PC-3 (cell line): ENCODE results near the gene GHRH.

ENCODE experiments used
- CTCF ChIP-seq: fragments of 300-600 bp; sonication (generic); conservative IDR thresholded peaks from 2 replicates; pipeline ENCODE4 v1.5.1; 2017; ENCODE audit warnings: antibody characterized with exemption, low read depth, mild to moderate bottlenecking, low read length
- EZH2 ChIP-seq: fragments of 300-600 bp; sonication (generic); IDR thresholded peaks from one replicate; pipeline ENCODE4 v1.6.1; 2017; ENCODE audit warnings: antibody characterized with exemption, mild to moderate bottlenecking, low read length; ENCODE audit not compliant: unreplicated experiment

DNA sequence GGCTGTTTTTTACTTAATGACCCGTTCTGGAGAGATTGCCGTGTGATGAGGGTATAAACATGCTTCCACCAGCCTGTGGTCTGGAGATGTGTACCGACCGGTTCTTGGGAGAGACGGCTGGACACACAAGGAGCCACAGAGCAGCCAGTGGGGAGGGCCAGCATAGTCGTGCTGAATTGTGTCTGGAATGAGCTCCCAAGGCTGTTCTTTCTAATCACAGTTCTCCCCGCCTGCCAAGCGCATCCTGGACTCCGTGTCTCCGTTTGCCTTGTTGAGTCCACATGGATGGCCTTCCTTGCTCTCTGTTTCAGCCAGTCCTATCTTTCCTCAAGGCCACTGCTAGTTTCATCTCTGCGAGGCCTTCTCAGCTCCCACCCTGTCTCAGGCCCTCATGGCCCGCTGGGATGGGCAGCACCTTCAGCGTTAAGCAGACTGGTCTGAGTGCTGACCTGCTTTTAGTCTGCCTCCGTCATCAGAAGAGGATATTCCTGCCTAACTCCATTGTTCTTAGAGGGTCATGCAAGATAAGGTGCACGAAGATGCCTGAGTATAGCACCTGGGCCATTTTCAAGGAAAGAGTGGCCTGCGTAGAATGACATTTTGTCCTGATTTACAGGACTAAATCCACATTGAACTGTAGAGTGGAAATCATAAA is 48.4 kb upstream of the GHRH start:
- no peak for TF ChIP-seq CTCF
- no peak for TF ChIP-seq EZH2
